K562 (cell line): ENCODE measurements around the gene CCN2. TPM values are rescaled to one million over a fixed set of nuclear protein-coding genes. Genes with fewer than 3 reads are reported as not detected.

ENCODE experiments used
- ATAC-seq: fragments of 200-7000 bp; cut with Tn5 transposase; 3 replicates; pipeline ENCODE4 v1.9.1; 2020; ENCODE audit warnings: moderate library complexity
- BruUV-seq: library from RNA; stranded (reverse); fragments of 400-500 nt; replicated peaks from 2 replicates; lab custom pipeline; 2021; lab: Mats Ljungman, UMichigan
- CTCF ChIA-PET: fragments of 300-600 bp; formaldehyde crosslinking; extraction: SDS; loops from one replicate; lab custom pipeline; 2021; ENCODE audit warnings: low intra/inter-chr PET ratio; lab: Yijun Ruan, JAX
- POLR2A ChIA-PET: fragments of 300-600, 350-650 bp; sonication (Branson Sonifier 250); formaldehyde crosslinking; extraction: SDS; loops from one replicate; lab custom pipeline; 2021; ENCODE audit warnings: antibody characterized with exemption, inconsistent platforms; lab: Yijun Ruan, JAX
- DNase-seq, 4 experiments: peaks; one replicate each; pipeline versions ENCODE4 v3.0.0 to v3.0.0-alpha.2; 2011 to 2018; ENCODE audit warnings: low spot score in 3 of 4, mixed read lengths in 3 of 4; ENCODE audit errors: extremely low read depth in 1 of 4
- FAIRE-seq: peaks from 2 replicates; lab custom pipeline; 2011; peaks lifted over from hg19 to GRCh38; lab: Jason Lieb, UNC
- H2AFZ ChIP-seq: 2 replicates; pipeline ENCODE4 v1.6.0; 2011; ENCODE audit warnings: low read depth, low read length, control low read depth, inconsistent platforms
- H3K27ac ChIP-seq: fragments of 200-600 bp; 3 replicates; pipeline ENCODE4 v1.8.0; 2011; ENCODE audit warnings: low read depth, mild to moderate bottlenecking, control low read depth, inconsistent platforms, low read length, moderate library complexity, mixed read lengths; ENCODE audit errors: extremely low read depth
- H3K27me3 ChIP-seq, 2 experiments: fragments of 300-600 bp in 1 of 2; 2 replicates in 1 of 2; 3 replicates in 1 of 2; pipeline versions ENCODE4 v1.6.0 to v1.8.0; 2011; ENCODE audit warnings: inconsistent platforms in 2 of 2, low read length in 2 of 2, mild to moderate bottlenecking in 1 of 2, mixed read lengths in 1 of 2, moderate library complexity in 1 of 2; ENCODE audit not compliant: control insufficient read depth in 2 of 2, insufficient read depth in 2 of 2
- H3K36me3 ChIP-seq: fragments of 300-600 bp; 3 replicates; pipeline ENCODE4 v1.8.0; 2011; ENCODE audit warnings: mild to moderate bottlenecking, low read length, inconsistent platforms; ENCODE audit not compliant: control insufficient read depth, insufficient read depth
- H3K4me1 ChIP-seq, 2 experiments: fragments of 200-600 bp in 1 of 2; replicated peaks in 1 of 2; 2 replicates in 1 of 2; 3 replicates in 1 of 2; pipeline versions ENCODE4 v1.5.1 to v1.8.0; 2011; ENCODE audit warnings: inconsistent platforms in 2 of 2, low read length in 2 of 2, mild to moderate bottlenecking in 1 of 2, mixed read lengths in 1 of 2, moderate library complexity in 1 of 2; ENCODE audit not compliant: control insufficient read depth in 2 of 2, insufficient read depth in 2 of 2
- H3K4me2 ChIP-seq: 2 replicates; pipeline ENCODE4 v1.6.1; 2011; ENCODE audit warnings: low read length, control low read depth, inconsistent platforms, mixed read lengths; ENCODE audit not compliant: insufficient read depth
- H3K4me3 ChIP-seq: fragments of 200-600 bp; sonication (generic), shearing (Covaris generic); 2 replicates; pipeline ENCODE4 v1.5.1; 2016; ENCODE audit warnings: control low read depth, inconsistent platforms
- H3K79me2 ChIP-seq: fragments of 200-600 bp; 3 replicates; pipeline ENCODE4 v1.8.0; 2011; ENCODE audit warnings: low read length, inconsistent platforms; ENCODE audit not compliant: control insufficient read depth, insufficient read depth
- H3K9ac ChIP-seq, 2 experiments: 2 replicates each; pipeline versions ENCODE4 v1.6.0 to v1.6.1; 2011; ENCODE audit warnings: low read depth in 2 of 2, low read length in 2 of 2, control low read depth in 1 of 2, inconsistent platforms in 1 of 2, mild to moderate bottlenecking in 1 of 2, mixed read lengths in 1 of 2; ENCODE audit not compliant: insufficient read depth in 1 of 2
- H3K9me1 ChIP-seq: one replicate; pipeline ENCODE4 v1.6.0; 2011; ENCODE audit warnings: inconsistent platforms, mild to moderate bottlenecking, low read length, moderate library complexity; ENCODE audit not compliant: control insufficient read depth, insufficient read depth
- H3K9me3 ChIP-seq: replicated peaks from 2 replicates; pipeline ENCODE4 v1.5.1; 2011; ENCODE audit warnings: low read depth, low read length, inconsistent platforms; ENCODE audit not compliant: control insufficient read depth, insufficient read depth
- H4K20me1 ChIP-seq: replicated peaks from 2 replicates; pipeline ENCODE4 v1.6.1; 2011; ENCODE audit warnings: low read length, inconsistent platforms, mixed read lengths; ENCODE audit not compliant: control insufficient read depth, insufficient read depth
- CBX3 ChIP-seq, 2 experiments: IDR thresholded peaks; 1 replicate in 1 of 2; 2 replicates in 1 of 2; pipeline ENCODE4 v1.6.1; 2012; ENCODE audit warnings: inconsistent platforms in 2 of 2, low read length in 2 of 2, borderline replicate concordance in 1 of 2, control low read depth in 1 of 2
- CBX5 ChIP-seq: IDR thresholded peaks from 2 replicates; pipeline ENCODE4 v1.6.1; 2014; ENCODE audit warnings: low read depth, borderline replicate concordance
- LEF1 ChIP-seq: fragments of 450-650 bp; IDR thresholded peaks from 2 replicates; pipeline ENCODE4 v1.6.1; 2016; ENCODE audit warnings: mild to moderate bottlenecking
- RAD21 ChIP-seq, 2 experiments: fragments of 250-450 bp in 1 of 2; fragments of 450-650 bp in 1 of 2; sonication (Bioruptor Pico) in 1 of 2; formaldehyde crosslinking in 1 of 2; IDR thresholded peaks in 1 of 2; conservative IDR thresholded peaks in 1 of 2; 2 replicates each; pipeline versions ENCODE4 v1.4.0 to v1.8.0; 2020 to 2022; ENCODE audit warnings: mild to moderate bottlenecking in 2 of 2, moderate library complexity in 1 of 2
- TRIM28 ChIP-seq: fragments of 450-650 bp; IDR thresholded peaks from 2 replicates; pipeline ENCODE4 v1.6.1; 2017
- WGBS: fragments of 100-300 bp; shearing (Covaris generic); methylation state at CpG from one replicate; pipeline ENCODE4 v1.1.6; 2016; ENCODE audit warnings: low coverage, mixed read lengths; ENCODE audit not compliant: insufficient coverage; ENCODE audit errors: missing lambda C conversion rate; 5-methylcytosine and 5-hydroxymethylcytosine counted together
- in situ Hi-C: fragments of 300-500 bp; cut with MboI; formaldehyde crosslinking; loops from 4 replicates; pipeline ENCODE4 v1.15.0; 2018; ENCODE audit warnings: inconsistent platforms, mixed read lengths
- intact Hi-C: fragments of 100-400 bp; cut with micrococcal nuclease; formaldehyde crosslinking; loops from 2 replicates; pipeline ENCODE4 v1.14.2; 2022
- polyA plus RNA-seq, 8 experiments: library from polyadenylated mRNA; depleted of rRNA in 4 of 8; stranded (reverse) in 5 of 8; unstranded in 3 of 8; fragments of >200 nt; fragmentation: Nextera tagmentation in 2 of 8; fragmentation: Illumina TruSeq in 1 of 8; extraction: Ambion mirVana in 2 of 8; extraction: Trizol in 1 of 8; gene quantifications; 2 replicates each; pipeline versions ENCODE4 v1.2.1 to v1.2.3, GENCODE V29; 2011 to 2014; ENCODE audit warnings: inconsistent platforms in 1 of 8, missing spikeins in 1 of 8
- total RNA-seq, 7 experiments: library from RNA; depleted of rRNA in 6 of 7; stranded (reverse); fragments of >200 nt in 6 of 7; fragmentation: Illumina TruSeq in 2 of 7; extraction: Trizol in 2 of 7; gene quantifications; 2 replicates each; pipeline versions ENCODE4 v1.2.1 to v1.2.3, GENCODE V29; 2011 to 2021; ENCODE audit warnings: low replicate concordance in 1 of 7
- TF ChIP-seq, protein P1 (sequence below), 3 experiments: IDR thresholded peaks in 2 of 3; conservative IDR thresholded peaks in 1 of 3; 2 replicates each; pipeline ENCODE4 v1.5.1; 2011 to 2012; ENCODE audit warnings: low read length in 3 of 3, mild to moderate bottlenecking in 3 of 3, control low read depth in 2 of 3, improper control_type of control experiment in 1 of 3, inconsistent platforms in 1 of 3, low read depth in 1 of 3, mixed read lengths in 1 of 3, moderate library complexity in 1 of 3; ENCODE audit not compliant: insufficient read depth in 2 of 3
- TF ChIP-seq, protein P2 (sequence below): fragments of 200-400 bp; formaldehyde crosslinking; IDR thresholded peaks from 2 replicates; pipeline ENCODE4 v1.6.1; 2017; ENCODE audit warnings: mild to moderate bottlenecking, low read depth, low read length, moderate library complexity
- TF ChIP-seq, protein P3 (sequence below), 2 experiments: fragments of 450-650 bp; formaldehyde crosslinking in 1 of 2; IDR thresholded peaks; 2 replicates each; pipeline versions ENCODE4 v1.4.0 to v1.6.1; 2014 to 2020; ENCODE audit warnings: mild to moderate bottlenecking in 2 of 2, borderline replicate concordance in 1 of 2, low read depth in 1 of 2

Gene CCN2
- total and polyA plus RNA-seq, 9 of the 15 experiments (the other 6 are each of a cell fraction or from before 2014, with no cell fraction given): 0.40 TPM; not detected in 8

DNA sequence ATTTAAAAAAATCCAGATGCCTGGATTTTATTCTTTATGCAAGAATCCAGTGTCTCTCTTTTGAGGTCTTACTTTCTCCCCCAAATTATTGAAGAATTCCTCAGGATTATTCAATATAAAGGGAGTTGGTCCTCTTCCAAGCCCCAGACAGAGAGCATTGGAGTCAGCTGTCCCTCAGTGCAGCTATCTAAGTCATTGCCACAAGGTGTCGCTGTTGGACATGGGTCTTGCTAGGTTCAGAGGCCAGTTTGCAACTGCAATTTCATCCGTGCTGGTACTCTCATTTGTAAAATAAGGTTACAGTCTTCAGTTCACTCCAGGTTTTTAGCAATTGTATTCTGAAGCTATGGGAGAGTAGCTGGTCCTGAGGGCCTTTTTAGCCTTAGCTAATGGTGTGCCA is 27.8 kb downstream of the CCN2 start:
- H3K9me3 ChIP-seq: no peaks in the 10 kb centered on the region
- BruUV-seq: no TSS peak
- H3K9ac ChIP-seq: no peak overlapping the region
- peak; percentile 90 for FAIRE-seq
- POLR2A ChIA-PET: no interaction called here
- H3K9me1 ChIP-seq: no peaks in the 10 kb centered on the region
- intact Hi-C loops (loop anchor here (2.0 to 10.0 kb wide), 5 partner anchors 295 to 1631 kb away; no protein-coding TSS in a partner anchor), in situ Hi-C loops (loop anchor here (25.0 kb wide), 1 partner anchor 1639 kb away; no protein-coding TSS in a partner anchor)
- H3K79me2 ChIP-seq: no peaks in the 10 kb centered on the region
- H4K20me1 ChIP-seq: no peaks in the 10 kb centered on the region
- no peaks in the 10 kb centered on the region for H3K27me3 ChIP-seq
- ATAC-seq: peak; percentile 97
- no peak overlapping the region for H2AFZ ChIP-seq
- no peak overlapping the region for H3K4me2 ChIP-seq
- CTCF ChIA-PET: interaction anchor here (0.6 to 1.9 kb wide), 3 partner anchors 180 to 375 kb away, joined by 3 to 9 read pairs (median 3); no protein-coding TSS in a partner anchor
- no peak overlapping the region for H3K4me3 ChIP-seq
- H3K36me3 ChIP-seq: no peaks in the 10 kb centered on the region
- DNase-seq: peak; percentile 45 to 78 (median 62)
- WGBS: 8% methylated on average over 2 of the region's 2 CpGs
- H3K4me1 ChIP-seq: no peaks in the 10 kb centered on the region
- H3K27ac ChIP-seq: no peak overlapping the region
- TF ChIP-seq, protein P1, sequence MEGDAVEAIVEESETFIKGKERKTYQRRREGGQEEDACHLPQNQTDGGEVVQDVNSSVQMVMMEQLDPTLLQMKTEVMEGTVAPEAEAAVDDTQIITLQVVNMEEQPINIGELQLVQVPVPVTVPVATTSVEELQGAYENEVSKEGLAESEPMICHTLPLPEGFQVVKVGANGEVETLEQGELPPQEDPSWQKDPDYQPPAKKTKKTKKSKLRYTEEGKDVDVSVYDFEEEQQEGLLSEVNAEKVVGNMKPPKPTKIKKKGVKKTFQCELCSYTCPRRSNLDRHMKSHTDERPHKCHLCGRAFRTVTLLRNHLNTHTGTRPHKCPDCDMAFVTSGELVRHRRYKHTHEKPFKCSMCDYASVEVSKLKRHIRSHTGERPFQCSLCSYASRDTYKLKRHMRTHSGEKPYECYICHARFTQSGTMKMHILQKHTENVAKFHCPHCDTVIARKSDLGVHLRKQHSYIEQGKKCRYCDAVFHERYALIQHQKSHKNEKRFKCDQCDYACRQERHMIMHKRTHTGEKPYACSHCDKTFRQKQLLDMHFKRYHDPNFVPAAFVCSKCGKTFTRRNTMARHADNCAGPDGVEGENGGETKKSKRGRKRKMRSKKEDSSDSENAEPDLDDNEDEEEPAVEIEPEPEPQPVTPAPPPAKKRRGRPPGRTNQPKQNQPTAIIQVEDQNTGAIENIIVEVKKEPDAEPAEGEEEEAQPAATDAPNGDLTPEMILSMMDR (IDR thresholded peaks at IDR 0.05 in 2 of 3, conservative IDR thresholded peaks at IDR 0.05 in 1 of 3; ENCODE audit: insufficient read depth in 2 of 3, low read depth in 1 of 3, low read length in 3 of 3): peak; percentile 76 to 80 (median 77)
- TF ChIP-seq CBX5 (peak; percentile 94), RAD21 (CRISPR knock-in tag; conservative IDR thresholded peaks at IDR 0.05 in 1 of 2, IDR thresholded peaks at IDR 0.05 in 1 of 2) (peak; percentile 36 to 63), CBX3 (IDR thresholded peaks at IDR 0.05; ENCODE audit: borderline replicate concordance in 1 of 2, low read length in 2 of 2) (peak in 1 of 2 experiments; percentile 97; a peak in 2 of 3 replicates), TRIM28 (0 out of 2 replicates have a peak, but pooled peaks have one; percentile 31), LEF1 (no peak)
- TF ChIP-seq, protein P2, sequence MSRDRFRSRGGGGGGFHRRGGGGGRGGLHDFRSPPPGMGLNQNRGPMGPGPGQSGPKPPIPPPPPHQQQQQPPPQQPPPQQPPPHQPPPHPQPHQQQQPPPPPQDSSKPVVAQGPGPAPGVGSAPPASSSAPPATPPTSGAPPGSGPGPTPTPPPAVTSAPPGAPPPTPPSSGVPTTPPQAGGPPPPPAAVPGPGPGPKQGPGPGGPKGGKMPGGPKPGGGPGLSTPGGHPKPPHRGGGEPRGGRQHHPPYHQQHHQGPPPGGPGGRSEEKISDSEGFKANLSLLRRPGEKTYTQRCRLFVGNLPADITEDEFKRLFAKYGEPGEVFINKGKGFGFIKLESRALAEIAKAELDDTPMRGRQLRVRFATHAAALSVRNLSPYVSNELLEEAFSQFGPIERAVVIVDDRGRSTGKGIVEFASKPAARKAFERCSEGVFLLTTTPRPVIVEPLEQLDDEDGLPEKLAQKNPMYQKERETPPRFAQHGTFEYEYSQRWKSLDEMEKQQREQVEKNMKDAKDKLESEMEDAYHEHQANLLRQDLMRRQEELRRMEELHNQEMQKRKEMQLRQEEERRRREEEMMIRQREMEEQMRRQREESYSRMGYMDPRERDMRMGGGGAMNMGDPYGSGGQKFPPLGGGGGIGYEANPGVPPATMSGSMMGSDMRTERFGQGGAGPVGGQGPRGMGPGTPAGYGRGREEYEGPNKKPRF: no peak
- TF ChIP-seq, protein P3, sequence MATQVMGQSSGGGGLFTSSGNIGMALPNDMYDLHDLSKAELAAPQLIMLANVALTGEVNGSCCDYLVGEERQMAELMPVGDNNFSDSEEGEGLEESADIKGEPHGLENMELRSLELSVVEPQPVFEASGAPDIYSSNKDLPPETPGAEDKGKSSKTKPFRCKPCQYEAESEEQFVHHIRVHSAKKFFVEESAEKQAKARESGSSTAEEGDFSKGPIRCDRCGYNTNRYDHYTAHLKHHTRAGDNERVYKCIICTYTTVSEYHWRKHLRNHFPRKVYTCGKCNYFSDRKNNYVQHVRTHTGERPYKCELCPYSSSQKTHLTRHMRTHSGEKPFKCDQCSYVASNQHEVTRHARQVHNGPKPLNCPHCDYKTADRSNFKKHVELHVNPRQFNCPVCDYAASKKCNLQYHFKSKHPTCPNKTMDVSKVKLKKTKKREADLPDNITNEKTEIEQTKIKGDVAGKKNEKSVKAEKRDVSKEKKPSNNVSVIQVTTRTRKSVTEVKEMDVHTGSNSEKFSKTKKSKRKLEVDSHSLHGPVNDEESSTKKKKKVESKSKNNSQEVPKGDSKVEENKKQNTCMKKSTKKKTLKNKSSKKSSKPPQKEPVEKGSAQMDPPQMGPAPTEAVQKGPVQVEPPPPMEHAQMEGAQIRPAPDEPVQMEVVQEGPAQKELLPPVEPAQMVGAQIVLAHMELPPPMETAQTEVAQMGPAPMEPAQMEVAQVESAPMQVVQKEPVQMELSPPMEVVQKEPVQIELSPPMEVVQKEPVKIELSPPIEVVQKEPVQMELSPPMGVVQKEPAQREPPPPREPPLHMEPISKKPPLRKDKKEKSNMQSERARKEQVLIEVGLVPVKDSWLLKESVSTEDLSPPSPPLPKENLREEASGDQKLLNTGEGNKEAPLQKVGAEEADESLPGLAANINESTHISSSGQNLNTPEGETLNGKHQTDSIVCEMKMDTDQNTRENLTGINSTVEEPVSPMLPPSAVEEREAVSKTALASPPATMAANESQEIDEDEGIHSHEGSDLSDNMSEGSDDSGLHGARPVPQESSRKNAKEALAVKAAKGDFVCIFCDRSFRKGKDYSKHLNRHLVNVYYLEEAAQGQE (IDR thresholded peaks at IDR 0.05; ENCODE audit: borderline replicate concordance): peak; percentile 24; the same call in 1 of the 2 replicates
- TF ChIP-seq, protein P3 (CRISPR knock-in tag; IDR thresholded peaks at IDR 0.05; ENCODE audit: low read depth): no peak
